Stimulated activated CD4-positive, alpha-beta T cell treated with anti-CD3 and anti-CD28 coated beads, Interleukin-15, amount 100 ng/mL, for 48 hours (primary cell): ENCODE results near the gene CD226.
"Not testable (repeated sequence)": the region's sequence is repeated elsewhere in the genome, so short reads cannot be mapped to it uniquely, and the experiment has no call there.

ENCODE experiments used
- DNase-seq, 2 donors: peaks; one replicate each; pipeline ENCODE4 v3.0.0-alpha.2; 2020; ENCODE audit warnings: low read depth in 2 of 2

CD226 gene

GRCh38 chr18:69947361-69948133 is at the start of gene CD226:
Gene CD226, minus strand, starts transcription at chr18:69947873. Its CDS starts 467 bp downstream, at chr18:69947406.
- DNase-seq: no peak

- DNase-seq: no peak
Measured at GRCh38 chr18:69996951-69997798, 49.5 kb upstream of the CD226 start.

DNA sequence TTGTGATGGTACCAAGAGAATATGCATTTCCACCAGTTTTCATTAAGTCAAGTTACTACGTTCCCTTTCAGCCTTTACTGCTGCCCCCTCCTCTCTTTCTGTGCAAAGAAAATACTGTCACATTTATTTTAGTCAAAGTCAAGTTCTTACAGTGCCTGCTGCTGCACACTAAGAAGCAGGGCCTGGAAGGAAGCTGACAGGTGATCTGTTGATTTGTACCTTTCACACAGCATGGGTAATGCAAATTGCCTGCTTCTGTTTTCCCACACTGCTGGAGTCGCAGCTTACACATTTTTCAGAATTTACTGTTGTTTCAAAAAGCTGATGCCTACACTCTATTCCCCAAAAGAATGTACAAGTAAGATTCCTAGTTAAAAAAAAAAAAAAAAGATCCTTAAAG is 48.7 kb upstream of the CD226 start:
- no peak for DNase-seq

DNA sequence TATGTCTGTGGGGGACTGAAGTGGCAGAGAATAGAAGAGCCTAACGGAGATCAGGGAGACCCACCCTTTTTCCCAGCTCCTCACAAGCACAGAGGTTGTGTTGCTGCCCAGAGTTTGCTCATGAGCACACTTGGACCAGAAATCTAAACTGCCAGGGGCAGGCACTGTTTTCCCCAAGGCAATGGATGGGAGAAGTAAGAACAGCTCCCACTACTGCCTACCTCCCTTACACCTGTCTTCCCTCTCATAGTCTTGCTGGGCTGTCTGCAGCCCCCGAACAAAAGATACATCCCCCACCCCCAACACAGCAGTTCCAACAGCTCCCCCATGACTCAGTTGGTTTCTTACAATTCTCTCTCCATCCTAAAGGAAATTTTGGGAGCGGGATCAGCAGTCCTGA is 48.1 kb upstream of the CD226 start:
- no peak for DNase-seq

DNA sequence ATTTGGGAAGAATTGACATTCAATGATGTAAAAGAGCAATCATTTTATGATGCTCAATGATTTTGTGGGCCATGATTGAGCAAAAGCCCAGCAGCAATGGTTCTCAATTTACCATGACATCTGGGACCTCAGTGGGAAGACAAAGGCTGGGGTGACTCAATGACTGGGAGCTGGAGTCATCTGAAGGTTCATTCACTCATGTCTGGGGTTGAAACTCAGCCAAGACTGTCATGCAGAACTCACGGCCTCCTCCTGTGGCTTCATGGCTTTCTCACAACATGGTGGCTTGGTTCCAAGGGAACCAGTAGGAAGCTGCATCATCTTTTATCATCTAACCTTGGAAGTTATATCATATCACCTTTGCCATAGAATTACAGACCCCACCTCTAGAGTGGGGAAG is 45.1 kb upstream of the CD226 start:
- no peak for DNase-seq

DNA sequence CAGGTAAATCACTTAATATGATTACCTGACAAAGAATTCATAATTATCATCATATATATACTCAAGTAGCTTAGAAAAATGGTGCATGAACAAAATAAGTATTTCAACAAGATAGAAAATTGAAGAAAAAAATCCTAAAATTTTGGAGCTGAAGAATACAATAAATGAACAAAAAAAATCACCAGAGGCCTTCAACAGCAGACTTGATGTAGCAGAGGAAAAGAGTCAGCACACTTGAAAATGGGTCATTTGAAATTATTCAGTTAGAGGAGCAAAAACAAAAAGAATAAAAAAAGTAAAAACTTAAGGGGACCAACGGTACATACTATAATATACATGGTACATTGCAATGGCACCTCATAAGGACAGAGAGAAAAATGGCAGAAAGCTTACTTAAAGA is 40.2 kb upstream of the CD226 start:
- no peak for DNase-seq

- no peak for DNase-seq
Measured at GRCh38 chr18:69985239-69985638, 37.6 kb upstream of the CD226 start.

DNA sequence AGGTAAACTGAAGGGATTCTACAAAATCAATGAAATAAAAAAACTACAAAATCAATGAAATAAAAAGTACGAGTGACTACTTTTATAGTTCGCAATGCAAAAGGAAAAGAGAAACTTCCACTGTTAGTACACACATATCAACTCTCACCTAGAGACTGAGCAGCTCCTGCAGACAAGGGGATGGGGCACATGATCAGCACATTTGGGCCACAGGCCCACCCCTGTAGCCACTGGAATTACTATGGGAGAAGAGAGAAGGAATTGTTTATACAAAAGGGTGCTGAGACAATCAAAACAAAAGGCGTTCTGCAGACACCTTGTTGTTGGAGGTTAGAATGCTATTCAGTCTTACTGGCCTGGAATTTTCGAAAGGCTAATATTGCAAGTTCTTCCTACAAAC is 34.7 kb upstream of the CD226 start:
- DNase-seq: no peak

DNA sequence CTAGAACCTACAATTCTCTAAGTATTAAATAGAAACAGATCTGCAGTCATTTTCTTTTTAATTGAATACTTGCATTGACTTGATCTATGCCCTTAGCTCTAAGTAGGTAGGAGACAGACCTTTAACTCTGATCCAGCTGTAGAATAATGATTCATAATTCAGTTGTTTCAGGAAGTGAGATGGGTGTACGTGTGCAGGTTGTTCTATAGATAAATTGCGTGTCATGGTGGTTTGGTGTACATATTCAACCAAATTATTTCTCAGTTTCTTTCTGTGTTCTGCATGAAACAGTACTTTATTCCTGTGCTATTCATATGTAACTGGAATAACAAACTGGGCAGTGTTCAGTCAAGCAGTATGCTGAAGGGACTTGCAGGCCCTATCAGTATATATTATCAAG is 34.3 kb upstream of the CD226 start:
- no peak for DNase-seq

- no peak for DNase-seq
Measured at GRCh38 chr18:69980982-69981804, 33.5 kb upstream of the CD226 start.

DNA sequence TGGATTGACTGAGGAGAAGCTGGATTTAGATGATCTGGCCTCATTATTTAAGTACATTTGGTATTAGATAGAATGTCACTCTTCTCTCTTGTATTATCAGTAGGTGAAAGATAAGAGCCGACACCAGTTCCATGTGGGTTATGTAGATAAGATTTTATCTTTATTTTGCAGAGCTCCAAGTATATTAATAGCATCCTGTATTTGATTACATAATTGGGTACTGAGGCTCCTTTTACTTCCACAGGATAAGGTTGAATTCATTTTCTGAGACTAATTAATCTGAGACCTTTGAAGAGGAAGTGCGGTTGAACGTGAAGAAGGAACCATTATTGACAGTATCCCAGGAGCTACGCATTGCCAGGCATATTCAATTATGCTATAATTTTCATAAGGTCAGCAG is 32.8 kb upstream of the CD226 start:
- DNase-seq: no peak

DNA sequence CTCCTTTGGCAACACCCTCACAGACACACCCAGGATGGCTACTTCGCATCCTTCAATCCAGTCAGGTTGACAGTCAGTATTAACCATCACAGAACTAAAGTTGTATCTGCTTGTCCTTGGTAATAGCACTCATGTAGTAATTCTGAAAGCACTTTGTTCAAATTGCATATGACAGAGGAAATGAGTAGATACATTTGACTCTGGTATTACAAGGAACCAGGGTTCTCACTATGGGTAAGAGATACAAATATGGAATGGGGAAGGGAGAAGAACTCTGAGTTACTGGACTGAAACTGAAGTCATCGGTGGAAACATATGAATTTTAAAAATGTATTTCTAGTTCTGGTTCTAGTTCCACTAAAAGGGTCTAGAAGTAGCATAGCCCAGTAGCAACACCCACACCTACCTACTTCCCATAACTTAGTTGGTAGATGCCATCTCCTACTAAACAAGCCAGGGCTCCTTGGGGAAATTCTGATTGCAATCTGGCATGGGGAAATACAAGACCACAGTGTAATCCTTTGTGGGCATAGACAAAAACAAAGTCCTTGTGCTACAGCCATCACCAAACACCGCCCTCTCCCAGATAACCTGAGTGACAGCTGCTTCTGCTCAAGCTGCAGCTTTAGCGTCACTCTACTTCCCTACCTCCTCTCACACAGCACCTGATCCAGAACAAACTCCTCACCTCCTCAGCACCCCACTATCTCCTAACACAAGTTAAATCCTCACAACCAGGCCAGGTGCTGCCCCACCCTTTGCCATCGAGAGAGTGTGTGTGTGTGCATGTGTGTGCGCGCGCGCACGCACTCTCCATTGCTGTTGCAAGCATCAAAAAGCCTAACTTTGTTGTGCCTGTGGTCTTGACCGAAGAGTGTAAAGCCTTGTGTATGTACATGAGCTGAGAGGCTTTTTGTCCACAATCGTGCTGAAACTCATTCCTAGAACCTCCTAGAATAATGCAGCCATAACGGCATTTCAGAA is 31.4 kb upstream of the CD226 start:
- no peak for DNase-seq

GRCh38 chr18:69975294-69975693 is 27.6 kb upstream of the CD226 start:
- not testable (repeated sequence) for DNase-seq

GRCh38 chr18:69974365-69974764 is 26.7 kb upstream of the CD226 start:
- no peak for DNase-seq

GRCh38 chr18:69969491-69969890 is 21.8 kb upstream of the CD226 start:
- no peak for DNase-seq

GRCh38 chr18:69968039-69968438 is 20.4 kb upstream of the CD226 start:
- no peak for DNase-seq

DNA sequence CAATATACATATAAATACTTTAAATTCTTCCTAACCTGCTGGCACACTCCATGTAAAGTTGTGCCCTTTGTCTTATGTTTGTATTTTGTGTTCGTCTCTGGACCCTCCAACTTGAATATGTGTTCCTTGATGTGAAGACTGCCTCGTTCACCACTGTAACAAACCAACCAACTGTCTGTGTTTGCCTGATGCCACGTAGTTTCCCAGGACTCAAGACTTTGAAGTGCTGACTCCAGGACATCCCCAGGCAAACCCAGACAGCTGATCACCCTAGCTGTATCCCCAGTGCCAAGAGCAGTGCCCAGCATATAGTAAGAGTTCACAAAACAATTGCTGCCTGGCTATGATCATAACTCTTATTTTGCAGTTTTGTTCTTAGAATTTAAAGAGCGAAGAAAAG is 15.5 kb upstream of the CD226 start:
- no peak for DNase-seq

GRCh38 chr18:69961718-69962117 is 14.0 kb upstream of the CD226 start:
- DNase-seq: no peak

DNA sequence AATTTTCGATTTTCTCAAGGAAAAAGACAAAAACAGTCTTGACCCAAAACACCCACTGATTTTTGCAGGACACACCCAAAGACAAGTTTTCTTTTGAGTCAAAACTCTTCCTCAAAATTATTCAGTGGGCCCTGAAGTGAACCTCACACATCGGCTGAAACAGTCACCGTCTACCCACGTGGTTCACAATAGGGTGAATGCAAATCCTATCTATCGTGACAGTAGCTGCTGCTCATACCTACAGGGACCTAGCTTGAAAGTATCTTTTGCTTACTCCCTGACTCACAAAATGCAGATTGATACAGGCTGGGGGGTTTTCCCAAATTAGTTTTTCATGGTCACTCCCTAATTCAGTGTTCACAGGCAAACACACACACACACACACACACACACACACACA is 10.7 kb upstream of the CD226 start:
- no peak for DNase-seq

- DNase-seq: no peak
Measured at GRCh38 chr18:69957747-69958146, 10.1 kb upstream of the CD226 start.
